ENCODE results near the gene CADM4. TPM values are rescaled to one million over a fixed set of nuclear protein-coding genes. Genes with fewer than 3 reads are reported as not detected.

Gene CADM4
- total and polyA plus RNA-seq, 9 of the 15 experiments (the other 6 are each of a cell fraction or from before 2014, with no cell fraction given), result 0.03 to 4.6 (median 1.3) TPM

GRCh38 chr19:43688059-43688701, 48.5 kb upstream of the CADM4 start (continued):
- TF ChIP-seq SMARCC2 (IDR thresholded peaks at IDR 0.05; ENCODE audit: low read depth), result no peak
- TF ChIP-seq MXI1 (IDR thresholded peaks at IDR 0.05; ENCODE audit: low read depth, low read length), result no peak
- no peak for TF ChIP-seq NFIX (CRISPR knock-in tag; IDR thresholded peaks at IDR 0.05; ENCODE audit: low read depth)
- peak; percentile 41 to 45; a peak in 1 of 4 replicates for TF ChIP-seq KDM1A (IDR thresholded peaks at IDR 0.05)
- no peak for TF ChIP-seq SRSF1 (IDR thresholded peaks at IDR 0.05; ENCODE audit: low read depth, low read length)
- no peak for TF ChIP-seq ZNF274 (IDR thresholded peaks at IDR 0.05; ENCODE audit: borderline replicate concordance, low read depth, low read length)
- no peak for TF ChIP-seq ZFP91 (CRISPR knock-in tag; IDR thresholded peaks at IDR 0.05)
- TF ChIP-seq RBM25 (IDR thresholded peaks at IDR 0.05; ENCODE audit: low read depth, low read length, severe bottlenecking), result peak; percentile 62
- TF ChIP-seq MCM3 (IDR thresholded peaks at IDR 0.05), result no peak
- TF ChIP-seq CUX1 (CRISPR knock-in tag; IDR thresholded peaks at IDR 0.05), result no peak
- TF ChIP-seq CHD4 (IDR thresholded peaks at IDR 0.05; ENCODE audit: insufficient read depth, insufficient replicate concordance, low read depth, low read length, poor library complexity, severe bottlenecking), result no peak
- TF ChIP-seq L3MBTL2 (IDR thresholded peaks at IDR 0.05), result no peak
- no peak for TF ChIP-seq ARID2 (IDR thresholded peaks at IDR 0.05)
- TF ChIP-seq EP400 (IDR thresholded peaks at IDR 0.05), result no peak
- TF ChIP-seq SP2 (IDR thresholded peaks at IDR 0.05; ENCODE audit: extremely low read depth, low read depth, low read length, poor library complexity, severe bottlenecking), result no peak
